ENCODE data around the gene MTHFS.
A peak's percentile ranks its signal among the peaks of the same experiment; 100 is the strongest.

The MTHFS gene

DNA sequence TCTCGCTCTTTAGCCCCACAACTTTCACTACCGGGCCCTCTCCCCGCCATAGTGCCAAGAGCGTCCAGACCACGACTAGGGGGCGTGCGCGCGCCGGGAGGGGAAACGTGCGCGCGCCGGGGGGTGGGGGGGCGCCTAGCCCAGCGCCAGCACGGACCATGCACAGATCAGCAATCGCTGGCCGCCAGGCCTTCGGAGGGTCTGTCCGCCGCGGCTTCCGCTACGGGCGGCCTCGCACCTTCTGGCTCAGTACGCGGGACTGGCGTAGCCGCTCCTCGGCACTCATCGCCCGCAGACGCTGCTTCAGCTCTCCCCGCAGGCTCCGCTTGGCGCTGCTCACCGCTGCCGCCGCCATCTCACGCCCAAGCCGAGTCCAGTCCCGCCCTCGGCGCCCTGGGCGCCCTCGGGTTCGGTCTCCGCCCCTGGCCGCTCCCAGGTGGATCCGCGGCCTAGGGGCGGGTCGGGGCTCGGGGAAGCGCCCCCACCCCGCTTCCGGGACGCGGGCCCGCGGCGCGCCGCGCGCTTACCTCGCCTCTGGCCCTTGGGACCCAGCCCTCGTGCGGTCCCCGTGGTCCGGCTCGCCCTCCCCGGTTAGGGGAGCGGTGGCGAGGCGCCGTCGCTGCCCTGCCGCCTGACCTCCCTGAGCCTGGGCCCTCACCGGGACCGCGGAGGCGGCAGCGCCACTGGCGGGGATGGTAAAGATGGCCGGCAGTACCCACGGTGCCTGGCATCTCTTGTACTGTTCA is at the start of gene MTHFS:
Gene MTHFS, minus strand, starts transcription at position 381 of the 746 bp plus-strand sequence. Its CDS starts 26 bp downstream, at position 355.
- H3K9me2 ChIP-seq (replicated peaks; ENCODE audit: insufficient read depth, low read length), result no peaks in the 10 kb centered on the region
- TF ChIP-seq, protein P1, sequence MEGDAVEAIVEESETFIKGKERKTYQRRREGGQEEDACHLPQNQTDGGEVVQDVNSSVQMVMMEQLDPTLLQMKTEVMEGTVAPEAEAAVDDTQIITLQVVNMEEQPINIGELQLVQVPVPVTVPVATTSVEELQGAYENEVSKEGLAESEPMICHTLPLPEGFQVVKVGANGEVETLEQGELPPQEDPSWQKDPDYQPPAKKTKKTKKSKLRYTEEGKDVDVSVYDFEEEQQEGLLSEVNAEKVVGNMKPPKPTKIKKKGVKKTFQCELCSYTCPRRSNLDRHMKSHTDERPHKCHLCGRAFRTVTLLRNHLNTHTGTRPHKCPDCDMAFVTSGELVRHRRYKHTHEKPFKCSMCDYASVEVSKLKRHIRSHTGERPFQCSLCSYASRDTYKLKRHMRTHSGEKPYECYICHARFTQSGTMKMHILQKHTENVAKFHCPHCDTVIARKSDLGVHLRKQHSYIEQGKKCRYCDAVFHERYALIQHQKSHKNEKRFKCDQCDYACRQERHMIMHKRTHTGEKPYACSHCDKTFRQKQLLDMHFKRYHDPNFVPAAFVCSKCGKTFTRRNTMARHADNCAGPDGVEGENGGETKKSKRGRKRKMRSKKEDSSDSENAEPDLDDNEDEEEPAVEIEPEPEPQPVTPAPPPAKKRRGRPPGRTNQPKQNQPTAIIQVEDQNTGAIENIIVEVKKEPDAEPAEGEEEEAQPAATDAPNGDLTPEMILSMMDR (IDR thresholded peaks at IDR 0.05; ENCODE audit: insufficient read depth, low read length, poor library complexity, severe bottlenecking), result no peak
- TF ChIP-seq EZH2phosphoT487 (conservative IDR thresholded peaks at IDR 0.05; ENCODE audit: low read length), result no peak

DNA sequence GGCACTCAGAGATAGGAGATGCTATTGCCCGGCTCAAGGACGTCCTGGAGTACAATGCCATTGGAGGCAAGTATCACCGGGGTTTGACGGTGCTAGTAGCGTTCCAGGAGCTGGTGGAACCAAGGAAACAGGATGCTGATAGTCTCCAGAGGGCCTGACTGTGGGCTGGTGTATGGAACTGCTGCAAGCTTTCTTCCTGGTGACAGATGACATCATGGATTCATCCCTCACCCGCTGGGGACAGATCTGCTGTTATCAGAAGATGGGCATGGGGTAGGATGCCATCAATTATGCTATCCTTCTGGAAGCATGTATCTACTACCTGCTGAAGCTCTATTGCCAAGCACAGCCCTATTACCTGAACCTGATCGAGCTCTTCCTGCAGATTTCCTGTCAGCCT is 47.8 kb upstream of the MTHFS start:
- Histone ChIP-seq H2AFZ (ENCODE audit: low read depth, low read length, severe bottlenecking) (no peak overlapping the region), H3K9me3 (ENCODE audit: insufficient read depth, low read length) (no peaks in the 10 kb centered on the region), H3K4me2 (ENCODE audit: low read depth, low read length, poor library complexity, severe bottlenecking) (no peak overlapping the region), H3F3A (ENCODE audit: insufficient read depth) (no peaks in the 10 kb centered on the region), H3K4me3 (ENCODE audit: insufficient read depth, low read length, poor library complexity, severe bottlenecking) (no peak overlapping the region), H3K9me2 (replicated peaks; ENCODE audit: insufficient read depth, low read length) (no peaks in the 10 kb centered on the region), H3K27ac (ENCODE audit: low read depth, low read length) (no peak overlapping the region), H3K79me2 (ENCODE audit: insufficient read depth, low read length) (no peaks in the 10 kb centered on the region), H3K36me3 (ENCODE audit: low read length) (no peaks in the 10 kb centered on the region), H3K27me3 (ENCODE audit: low read length) (no peaks in the 10 kb centered on the region), H4K20me1 (ENCODE audit: low read depth, low read length) (no peaks in the 10 kb centered on the region), H3K9ac (ENCODE audit: low read length) (no peak overlapping the region)
- TF ChIP-seq, protein P1 (IDR thresholded peaks at IDR 0.05; ENCODE audit: insufficient read depth, low read length, poor library complexity, severe bottlenecking), result no peak

More for the DNA sequence above, at the start of gene MTHFS:
- Histone ChIP-seq H3K4me2 (ENCODE audit: low read depth, low read length, poor library complexity, severe bottlenecking) (peak within 1 kb of the TSS; percentile 95), H2AFZ (ENCODE audit: low read depth, low read length, severe bottlenecking) (peak within 1 kb of the TSS; percentile 73), H4K20me1 (ENCODE audit: low read depth, low read length) (no peaks in the 10 kb centered on the region), H3K27me3 (ENCODE audit: low read length) (no peaks in the 10 kb centered on the region), H3K9ac (ENCODE audit: low read length) (peak within 1 kb of the TSS; percentile 80), H3K36me3 (ENCODE audit: low read length) (peaks cover 3% of the 10 kb centered on the region; the same call in 1 of the 2 replicates), H3F3A (ENCODE audit: insufficient read depth) (peaks cover 25% of the 10 kb centered on the region; the same call in 1 of the 2 replicates), H3K79me2 (ENCODE audit: insufficient read depth, low read length) (peaks cover 31% of the 10 kb centered on the region), H3K27ac (ENCODE audit: low read depth, low read length) (peak within 1 kb of the TSS; percentile 69), H3K9me3 (ENCODE audit: insufficient read depth, low read length) (no peaks in the 10 kb centered on the region), H3K4me3 (ENCODE audit: insufficient read depth, low read length, poor library complexity, severe bottlenecking) (peak within 1 kb of the TSS; percentile 82)

DNA sequence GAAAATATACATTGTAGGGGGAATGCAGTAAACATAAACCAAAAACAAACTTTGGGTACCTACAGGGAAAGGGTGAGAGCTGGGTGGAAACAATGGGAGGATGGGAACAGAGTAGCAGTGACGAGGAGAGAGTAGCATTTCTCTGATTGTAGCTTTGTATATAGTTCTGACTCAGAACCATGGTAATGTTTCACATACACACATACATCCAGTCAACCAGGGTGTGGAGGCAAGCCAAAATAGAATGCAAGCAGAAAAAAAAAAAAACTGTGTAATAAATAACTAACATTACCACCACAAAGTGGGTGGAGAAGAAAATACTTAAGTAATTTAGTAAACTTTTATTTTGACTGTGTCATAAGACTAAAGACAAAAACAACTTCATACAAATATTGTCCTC is 47.0 kb upstream of the MTHFS start:
- no peaks in the 10 kb centered on the region for H3K36me3 ChIP-seq (ENCODE audit: low read length)
- H3K27me3 ChIP-seq (ENCODE audit: low read length), result no peaks in the 10 kb centered on the region
- TF ChIP-seq, protein P1 (IDR thresholded peaks at IDR 0.05; ENCODE audit: insufficient read depth, low read length, poor library complexity, severe bottlenecking), result no peak
- no peak for TF ChIP-seq EZH2phosphoT487 (conservative IDR thresholded peaks at IDR 0.05; ENCODE audit: low read length)
- no peak overlapping the region for H3K4me3 ChIP-seq (ENCODE audit: insufficient read depth, low read length, poor library complexity, severe bottlenecking)
- H2AFZ ChIP-seq (ENCODE audit: low read depth, low read length, severe bottlenecking), result no peak overlapping the region
- no peaks in the 10 kb centered on the region for H3K9me2 ChIP-seq (replicated peaks; ENCODE audit: insufficient read depth, low read length)
- no peak overlapping the region for H3K27ac ChIP-seq (ENCODE audit: low read depth, low read length)
- no peak overlapping the region for H3K4me2 ChIP-seq (ENCODE audit: low read depth, low read length, poor library complexity, severe bottlenecking)
- H3K9ac ChIP-seq (ENCODE audit: low read length), result no peak overlapping the region
- H3K79me2 ChIP-seq (ENCODE audit: insufficient read depth, low read length), result no peaks in the 10 kb centered on the region
- H3F3A ChIP-seq (ENCODE audit: insufficient read depth), result no peaks in the 10 kb centered on the region
- no peaks in the 10 kb centered on the region for H3K9me3 ChIP-seq (ENCODE audit: insufficient read depth, low read length)
- H4K20me1 ChIP-seq (ENCODE audit: low read depth, low read length), result no peaks in the 10 kb centered on the region

All from SU-DHL-6 (cell line).